Measurements from ENCODE around the gene SNX3. TPM values are rescaled to one million over a fixed set of nuclear protein-coding genes. Genes with fewer than 3 reads are reported as not detected.
A peak's percentile ranks its signal among the peaks of the same experiment; 100 is the strongest.
"Not testable (repeated sequence)": the region's sequence is repeated elsewhere in the genome, so short reads cannot be mapped to it uniquely, and the experiment has no call there.

Gene SNX3
- total and polyA plus RNA-seq, 2 donors (not counting 1 experiment from before 2014, with no cell fraction given), result 96.0 to 130 TPM

DNA sequence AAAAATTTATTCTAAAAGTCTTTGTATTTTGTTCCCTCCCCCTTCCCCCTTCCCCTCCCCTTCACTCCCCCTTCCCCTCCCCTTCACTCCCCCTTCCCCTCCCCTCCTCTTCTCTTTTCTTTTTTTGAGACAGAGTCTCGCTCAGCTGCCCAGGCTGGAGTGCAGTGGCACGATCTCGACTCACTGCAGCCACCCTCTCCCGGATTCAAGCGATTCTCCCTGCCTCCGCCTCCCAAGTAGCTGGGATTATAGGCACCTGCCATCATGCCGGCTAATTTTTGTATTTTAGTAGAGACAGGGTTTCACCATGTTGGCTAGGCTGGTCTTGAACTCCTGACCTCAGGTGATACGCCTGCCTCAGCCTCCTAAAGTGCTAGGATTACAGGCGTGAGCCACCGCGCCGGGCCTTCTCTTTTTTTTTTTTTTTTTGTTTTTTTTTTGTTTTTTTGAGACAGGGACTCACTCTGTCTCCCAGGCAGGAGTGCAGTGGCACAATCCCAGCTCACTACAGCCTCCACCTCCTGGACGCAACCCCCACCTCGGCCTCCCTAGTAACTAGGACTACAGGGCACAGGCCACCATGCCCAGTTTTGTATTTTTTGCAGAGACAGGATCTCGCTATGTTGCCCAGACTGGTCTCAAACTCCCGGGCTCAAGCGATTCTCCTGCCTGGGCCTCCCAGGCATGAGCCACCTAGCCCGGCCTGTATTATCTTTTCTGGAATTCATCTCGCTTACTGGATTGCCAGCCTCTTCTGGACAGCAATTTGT, 32.9 kb upstream of the SNX3 start:
- TF ChIP-seq, protein P1, sequence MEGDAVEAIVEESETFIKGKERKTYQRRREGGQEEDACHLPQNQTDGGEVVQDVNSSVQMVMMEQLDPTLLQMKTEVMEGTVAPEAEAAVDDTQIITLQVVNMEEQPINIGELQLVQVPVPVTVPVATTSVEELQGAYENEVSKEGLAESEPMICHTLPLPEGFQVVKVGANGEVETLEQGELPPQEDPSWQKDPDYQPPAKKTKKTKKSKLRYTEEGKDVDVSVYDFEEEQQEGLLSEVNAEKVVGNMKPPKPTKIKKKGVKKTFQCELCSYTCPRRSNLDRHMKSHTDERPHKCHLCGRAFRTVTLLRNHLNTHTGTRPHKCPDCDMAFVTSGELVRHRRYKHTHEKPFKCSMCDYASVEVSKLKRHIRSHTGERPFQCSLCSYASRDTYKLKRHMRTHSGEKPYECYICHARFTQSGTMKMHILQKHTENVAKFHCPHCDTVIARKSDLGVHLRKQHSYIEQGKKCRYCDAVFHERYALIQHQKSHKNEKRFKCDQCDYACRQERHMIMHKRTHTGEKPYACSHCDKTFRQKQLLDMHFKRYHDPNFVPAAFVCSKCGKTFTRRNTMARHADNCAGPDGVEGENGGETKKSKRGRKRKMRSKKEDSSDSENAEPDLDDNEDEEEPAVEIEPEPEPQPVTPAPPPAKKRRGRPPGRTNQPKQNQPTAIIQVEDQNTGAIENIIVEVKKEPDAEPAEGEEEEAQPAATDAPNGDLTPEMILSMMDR (IDR thresholded peaks at IDR 0.05), result no peak
- TF ChIP-seq EZH2 (IDR thresholded peaks at IDR 0.05; ENCODE audit: borderline replicate concordance, insufficient read depth, low read depth, low read length, poor library complexity, severe bottlenecking), result no peak
- intact Hi-C loops (cut with micrococcal nuclease), result loop anchor here (1.0 to 10.0 kb wide), 3 partner anchors 32 to 219 kb away; partner anchors contain the start of genes OSTM1 and SNX3

DNA sequence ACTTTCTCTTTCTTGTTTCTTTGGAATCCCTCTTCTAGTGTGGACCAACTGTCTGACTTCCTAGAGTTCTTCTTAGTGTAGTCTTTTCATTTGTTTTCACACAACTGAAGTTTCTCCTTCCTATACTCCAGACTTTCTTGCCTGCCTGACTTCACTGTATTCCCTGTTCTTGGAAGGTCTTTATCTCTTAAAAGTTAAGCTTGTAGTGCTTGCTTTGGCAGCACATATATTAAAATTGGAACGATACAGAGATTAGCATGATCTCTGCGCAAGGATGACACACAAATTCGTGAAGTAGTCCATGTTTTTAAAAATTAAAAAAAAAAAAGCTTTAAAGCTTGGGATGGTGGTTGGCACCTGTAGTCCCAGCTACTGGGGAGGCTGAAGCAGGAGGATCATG, 31.7 kb upstream of the SNX3 start:
- H3K4me3 ChIP-seq (ENCODE audit: control extremely low read depth in 1 of 5, extremely low read depth in 1 of 5, insufficient read depth in 1 of 5, low read depth in 2 of 5, low read length in 4 of 5); H4K20me1 ChIP-seq (ENCODE audit: control insufficient read depth, insufficient read depth, low read length, poor library complexity, severe bottlenecking); H3K27me3 Mint-ChIP-seq; DNase-seq; H3K27ac ChIP-seq (ENCODE audit: low read length in 2 of 2); H3K36me3 ChIP-seq (replicated peaks in 1 of 2; ENCODE audit: control extremely low read depth in 1 of 2, control insufficient read depth in 1 of 2, extremely low read depth in 1 of 2, insufficient read depth in 2 of 2, low read length in 1 of 2); H3K79me2 ChIP-seq (ENCODE audit: control insufficient read depth, insufficient read depth, low read length); ATAC-seq (ENCODE audit: low read depth); H3K9me3 ChIP-seq (ENCODE audit: control extremely low read depth in 1 of 3, control insufficient read depth in 2 of 3, insufficient read depth in 1 of 3, low read length in 2 of 3); POLR2A ChIA-PET; H3K27me3 ChIP-seq (replicated peaks in 1 of 4; ENCODE audit: control extremely low read depth in 1 of 4, control insufficient read depth in 3 of 4, insufficient read depth in 4 of 4, low read length in 3 of 4); H2AFZ ChIP-seq (ENCODE audit: insufficient read depth, low read depth, low read length, poor library complexity, severe bottlenecking); H3K9me3 Mint-ChIP-seq (ENCODE audit: insufficient read depth); H3K4me2 ChIP-seq (replicated peaks; ENCODE audit: low read depth, low read length, poor library complexity, severe bottlenecking); H3K9ac ChIP-seq (ENCODE audit: low read length): not testable (repeated sequence)
- peak overlapping the region; percentile 18 for H3K4me3 Mint-ChIP-seq
- CTCF ChIA-PET, result interaction anchor here (1.2 kb wide), 1 partner anchor 29 kb away, joined by 5 read pairs; no protein-coding TSS in a partner anchor
- intact Hi-C loops (cut with micrococcal nuclease), result loop anchor here (10.0 kb wide), 1 partner anchor 218 kb away; the partner anchor contains the start of gene OSTM1
- no CpG with 5 or more reads among the region's 3 CpGs for WGBS (ENCODE audit: insufficient coverage)
- H3K4me1 Mint-ChIP-seq, result peaks cover 22% of the 10 kb centered on the region
- H3K4me1 ChIP-seq (ENCODE audit: control insufficient read depth in 2 of 2, insufficient read depth in 2 of 2, low read length in 2 of 2), result peaks cover 12 to 16% of the 10 kb centered on the region in 2 donors
- H3K27ac Mint-ChIP-seq, result peak overlapping the region; percentile 65

More for the DNA sequence above, 32.9 kb upstream of the SNX3 start:
- Histone ChIP-seq H2AFZ (ENCODE audit: insufficient read depth, low read depth, low read length, poor library complexity, severe bottlenecking) (peak overlapping the region; percentile 99), H3K4me3 (ENCODE audit: control extremely low read depth in 1 of 5, extremely low read depth in 1 of 5, insufficient read depth in 1 of 5, low read depth in 2 of 5, low read length in 4 of 5) (peak overlapping the region in 4 of 5 experiments; percentile 84 to 98 (median 94)), H3K27ac (ENCODE audit: low read length in 2 of 2) (peak overlapping the region; percentile 91 to 98), H3K36me3 (replicated peaks in 1 of 2; ENCODE audit: control extremely low read depth in 1 of 2, control insufficient read depth in 1 of 2, extremely low read depth in 1 of 2, insufficient read depth in 2 of 2, low read length in 1 of 2) (no peaks in the 10 kb centered on the region), H3K4me2 (replicated peaks; ENCODE audit: low read depth, low read length, poor library complexity, severe bottlenecking) (peak overlapping the region; percentile 89), H3K9me3 (ENCODE audit: control extremely low read depth in 1 of 3, control insufficient read depth in 2 of 3, insufficient read depth in 1 of 3, low read length in 2 of 3) (peaks cover 0 to 4% (median 0%) of the 10 kb centered on the region in 3 donors), H3K79me2 (ENCODE audit: control insufficient read depth, insufficient read depth, low read length) (peaks cover 14% of the 10 kb centered on the region), H3K4me1 (ENCODE audit: control insufficient read depth in 2 of 2, insufficient read depth in 2 of 2, low read length in 2 of 2) (peaks cover 12 to 16% of the 10 kb centered on the region in 2 donors), H4K20me1 (ENCODE audit: control insufficient read depth, insufficient read depth, low read length, poor library complexity, severe bottlenecking) (no peaks in the 10 kb centered on the region), H3K27me3 (replicated peaks in 1 of 4; ENCODE audit: control extremely low read depth in 1 of 4, control insufficient read depth in 3 of 4, insufficient read depth in 4 of 4, low read length in 3 of 4) (no peaks in the 10 kb centered on the region), H3K9ac (ENCODE audit: low read length) (peak overlapping the region; percentile 90)
- POLR2A ChIA-PET, result interaction anchor here (0.6 to 3.2 kb wide), 2 partner anchors 32 to 33 kb away, joined by 5 to 35 read pairs; partner anchors contain the start of gene SNX3
- Mint-ChIP-seq H3K4me1 (peaks cover 27% of the 10 kb centered on the region), H3K27ac (peak overlapping the region; percentile 97), H3K4me3 (peak overlapping the region; percentile 97), H3K9me3 (ENCODE audit: insufficient read depth) (no peaks in the 10 kb centered on the region), H3K27me3 (no peaks in the 10 kb centered on the region)
- WGBS (ENCODE audit: insufficient coverage), result 94% methylated on average over 10 of the region's 19 CpGs
- CTCF ChIA-PET, result interaction anchor here (1.2 to 2.3 kb wide), 3 partner anchors 11 to 32 kb away, joined by 4 to 12 read pairs (median 5); partner anchors contain the start of gene SNX3
- no peak for ATAC-seq (ENCODE audit: low read depth)
- no peak for DNase-seq

Measured in B cell (primary cell).